Dermis blood vessel endothelial cell (primary cell): Measurements from ENCODE around the gene IVD. TPM values are rescaled to one million over a fixed set of nuclear protein-coding genes. Genes with fewer than 3 reads are reported as not detected.

Experiments
- DNase-seq: peaks from one replicate; pipeline ENCODE4 v3.0.0; 2010
- total RNA-seq: library from RNA; depleted of rRNA; stranded (reverse); fragments of >200 nt; gene quantifications from 2 replicates; pipeline ENCODE4 v1.2.3, GENCODE V29; 2014

The IVD gene
- total RNA-seq, 1 donor from 2014 or later: 45.4 TPM

DNA sequence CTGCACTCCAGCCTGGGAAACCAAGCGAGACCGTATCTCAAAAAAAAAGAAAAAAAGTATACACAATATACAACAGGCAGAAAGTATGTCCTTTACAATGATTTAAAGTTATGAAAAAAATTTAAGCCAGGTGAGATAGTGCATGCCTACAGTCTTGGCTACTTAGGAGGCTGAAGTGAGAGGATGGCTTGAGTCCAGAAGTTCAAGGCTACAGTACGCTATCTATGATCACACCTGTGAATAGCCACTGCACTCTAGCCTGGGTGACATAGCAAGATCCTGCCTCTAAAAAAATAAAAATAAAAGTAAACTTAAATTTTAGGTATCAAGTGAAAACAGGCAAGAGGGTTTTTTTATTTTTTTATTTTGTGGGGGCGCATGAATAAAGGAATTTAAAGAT lies 26.2 kb upstream of the IVD start:
- no peak for DNase-seq

DNA sequence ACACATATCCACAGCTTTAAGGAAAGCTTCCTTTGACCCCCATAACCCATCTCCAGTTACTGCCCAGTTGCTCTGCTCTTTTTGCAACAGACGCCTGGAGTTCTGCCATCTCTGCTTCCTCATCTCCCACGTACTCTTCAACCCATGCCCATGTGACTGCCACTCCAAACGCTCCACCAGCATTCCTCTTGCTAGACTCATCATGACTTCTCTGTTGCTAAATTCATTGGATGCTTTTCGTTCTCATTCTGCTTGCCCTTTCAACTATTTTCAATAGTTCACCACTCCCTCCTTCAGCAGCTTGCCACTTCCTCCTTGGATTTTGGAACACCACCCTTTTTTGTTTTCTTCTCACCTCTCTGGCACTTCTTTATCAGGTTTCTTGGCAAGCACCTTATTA lies 25.7 kb upstream of the IVD start:
- peak; percentile 77 for DNase-seq

DNA sequence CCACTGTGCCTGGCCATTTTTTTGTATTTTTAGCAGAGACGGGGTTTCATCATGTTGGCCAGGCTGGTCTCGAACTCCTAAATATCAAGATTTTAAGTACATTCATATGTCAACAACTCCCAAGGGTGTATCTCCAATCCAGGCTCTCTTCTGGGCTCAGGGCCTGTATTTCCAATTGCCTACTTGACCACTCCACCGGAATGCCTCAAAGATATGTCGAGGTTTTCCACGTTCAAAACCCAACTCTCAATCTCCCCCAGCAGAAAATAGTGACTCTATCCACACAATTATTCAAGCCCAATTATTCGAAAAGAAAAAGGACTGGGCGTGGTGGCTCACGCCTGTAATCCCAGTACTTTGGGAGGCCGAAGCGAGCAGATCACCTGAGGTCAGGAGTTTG lies 25.0 kb upstream of the IVD start:
- DNase-seq: no peak

DNA sequence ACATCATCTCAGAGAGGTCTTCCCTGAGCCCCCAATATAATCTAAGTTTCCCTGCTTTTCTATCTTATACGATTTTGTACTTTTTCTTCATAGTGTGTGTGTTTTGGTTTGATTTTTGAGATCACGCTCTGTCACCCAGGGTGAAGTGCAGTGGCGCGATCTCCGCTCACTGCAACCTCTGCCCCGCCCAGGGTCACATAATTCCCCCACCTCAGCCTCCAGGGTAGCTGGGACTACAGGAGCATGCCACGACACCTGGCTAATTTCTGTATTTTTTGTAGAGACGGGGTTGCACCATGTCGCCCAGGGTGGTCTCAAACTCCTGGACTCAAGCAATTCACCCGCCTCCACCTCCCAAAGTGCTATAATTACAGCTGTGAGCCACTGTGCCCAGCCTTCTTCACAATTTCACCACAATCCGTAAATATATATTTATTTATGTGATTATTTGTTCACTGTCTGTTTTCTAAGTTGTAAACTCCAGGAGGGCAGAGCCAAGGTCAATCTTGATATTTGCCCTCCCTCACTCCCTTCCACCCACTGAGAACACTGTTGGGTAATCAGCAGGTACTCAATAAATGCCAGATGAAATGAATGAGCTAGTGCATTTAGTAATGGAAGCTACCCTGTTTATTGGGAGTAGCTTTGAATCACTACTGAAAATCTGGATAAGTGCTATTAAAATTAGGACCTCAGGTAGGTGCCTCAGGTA lies 23.6 kb upstream of the IVD start:
- DNase-seq: no peak

DNA sequence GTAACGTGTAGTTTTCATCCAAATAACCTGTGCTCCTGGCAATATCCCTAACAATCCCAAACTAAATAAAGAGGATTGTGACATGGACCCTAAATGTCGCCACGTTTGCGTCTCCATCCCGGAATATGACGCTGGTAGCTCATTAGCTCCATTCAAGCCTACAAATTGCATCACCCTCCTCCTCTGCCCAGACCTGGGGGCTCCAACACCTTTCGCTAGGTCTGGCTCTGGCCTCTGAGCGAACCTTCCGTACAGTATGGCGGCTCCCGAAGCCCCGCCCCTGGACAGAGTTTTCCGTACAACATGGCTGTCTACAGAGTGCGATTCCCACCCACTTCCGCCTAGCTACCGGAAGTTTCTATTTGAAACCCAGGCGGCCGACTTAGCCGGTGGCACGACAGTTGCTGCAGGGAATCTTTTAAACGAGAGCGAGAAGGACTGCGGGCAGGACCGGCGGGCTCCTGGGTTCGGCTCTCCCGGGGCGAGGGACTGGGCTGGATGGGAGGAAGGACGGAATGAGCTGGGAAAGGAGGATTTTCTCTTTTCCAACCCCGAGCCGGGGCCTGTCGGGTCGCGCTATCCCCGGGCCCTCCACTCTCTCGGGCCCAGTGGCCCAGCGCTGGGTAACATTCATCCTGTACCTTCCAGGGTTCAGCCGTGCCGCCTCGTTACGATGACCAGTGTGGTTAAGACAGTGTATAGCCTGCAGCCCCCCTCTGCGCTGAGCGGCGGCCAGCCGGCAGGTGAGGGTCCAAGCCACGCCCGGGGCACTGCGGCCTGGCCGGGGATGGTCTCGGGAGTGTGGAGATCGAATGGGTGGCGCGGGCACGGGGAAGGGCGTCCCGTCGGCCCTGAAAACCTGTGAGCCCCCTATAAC lies 22.8 kb upstream of the IVD start, which contains the start of gene KNSTRN:
Gene KNSTRN, plus strand, starts transcription at position 142 of the 877 bp plus-strand sequence. Its CDS starts 115 bp downstream, at position 257.
- peak; percentile 94 for DNase-seq

DNA sequence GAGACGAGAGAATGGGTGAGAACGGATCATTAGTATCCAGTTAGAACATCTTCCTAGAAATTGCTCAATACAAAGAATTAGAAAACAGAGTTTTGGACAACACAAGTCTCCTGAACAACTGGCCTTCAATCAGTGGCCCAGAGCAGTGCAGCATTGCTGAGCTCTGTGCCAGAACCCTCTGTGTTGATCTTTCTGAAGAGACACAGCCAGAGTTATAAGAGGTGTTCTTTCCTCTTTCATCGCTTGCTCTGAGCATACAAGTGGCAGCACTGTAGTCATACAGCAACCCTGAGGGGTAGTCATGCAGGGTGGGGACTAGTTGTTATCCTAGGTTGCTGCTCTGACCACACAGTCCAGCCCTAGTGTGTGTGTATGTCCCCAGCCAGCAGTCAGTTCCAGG lies 19.1 kb upstream of the IVD start:
- DNase-seq: no peak

DNA sequence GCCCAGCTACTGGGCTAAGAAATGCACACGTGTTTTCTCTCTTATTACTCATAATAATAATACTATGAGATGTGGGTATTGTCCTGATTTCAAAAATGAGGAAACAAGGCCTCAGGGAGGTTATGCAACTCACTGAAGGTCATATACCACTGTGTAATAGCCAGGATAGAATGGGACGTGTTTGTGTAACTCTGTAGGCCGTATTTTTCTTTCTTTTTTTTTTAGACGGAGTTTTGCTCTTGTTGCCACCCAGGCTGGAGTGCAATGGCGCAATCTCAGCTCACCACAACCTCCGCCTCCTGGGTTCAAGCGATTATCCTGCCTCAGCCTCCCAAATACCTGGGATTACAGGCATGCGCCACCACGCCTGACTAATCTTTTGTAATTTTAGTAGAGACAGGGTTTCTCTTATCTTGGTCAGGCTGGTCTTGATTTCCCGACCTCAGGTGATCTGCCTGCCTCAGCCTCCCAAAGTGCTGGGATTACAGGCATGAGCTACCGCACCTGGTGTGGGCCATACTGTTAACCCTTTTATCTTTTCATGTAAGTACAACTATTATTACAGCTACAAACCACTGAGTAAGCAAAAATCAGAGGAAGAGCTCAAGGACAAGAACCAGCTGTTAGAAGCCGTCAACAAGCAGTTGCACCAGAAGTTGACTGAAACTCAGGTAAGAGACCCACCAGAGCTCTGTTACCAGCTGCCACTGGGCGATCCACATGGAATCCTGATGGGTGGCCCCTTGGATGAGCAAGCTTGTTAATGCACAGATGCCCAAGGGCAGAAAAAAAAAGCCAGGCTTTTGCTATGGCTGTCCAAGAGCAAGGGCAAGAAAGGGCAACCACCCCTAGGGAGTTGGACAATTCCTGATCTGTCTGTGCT lies 16.4 kb upstream of the IVD start:
- no peak for DNase-seq

DNA sequence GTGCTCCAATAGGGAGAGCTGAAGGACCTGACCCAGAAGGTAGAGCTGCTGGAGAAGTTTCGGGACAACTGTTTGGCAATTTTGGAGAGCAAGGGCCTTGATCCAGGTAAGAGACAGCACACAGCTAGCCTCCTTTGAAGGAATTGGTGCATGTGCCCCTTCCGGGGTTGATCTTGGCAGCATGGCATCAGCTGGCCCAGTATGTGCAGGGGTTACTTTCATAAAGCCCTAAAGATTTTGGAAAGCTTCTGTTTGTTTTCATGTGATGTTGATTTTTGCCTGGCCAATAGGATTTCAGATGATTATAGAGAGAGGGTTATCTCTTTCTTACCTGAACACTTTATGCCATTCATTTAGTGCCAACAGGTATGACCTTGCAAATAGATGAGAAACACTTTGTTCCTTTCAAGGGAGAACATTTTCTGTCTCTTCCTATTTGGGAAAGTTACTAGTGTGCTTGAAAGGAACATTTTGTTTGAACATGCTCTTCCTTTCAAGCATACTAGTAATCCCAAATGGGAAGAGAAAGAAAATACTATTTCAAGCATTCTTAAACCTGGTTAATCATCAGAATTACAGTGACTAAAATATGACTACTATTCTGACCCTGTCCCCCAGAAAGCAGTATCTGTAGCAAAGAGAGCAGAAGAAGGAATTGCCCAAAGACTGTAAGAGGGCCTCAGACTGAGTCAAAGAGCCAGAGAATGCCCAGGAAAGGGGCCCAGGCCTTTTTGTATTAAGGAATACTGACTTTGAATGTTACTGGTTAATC lies 15.6 kb upstream of the IVD start:
- DNase-seq: no peak

DNA sequence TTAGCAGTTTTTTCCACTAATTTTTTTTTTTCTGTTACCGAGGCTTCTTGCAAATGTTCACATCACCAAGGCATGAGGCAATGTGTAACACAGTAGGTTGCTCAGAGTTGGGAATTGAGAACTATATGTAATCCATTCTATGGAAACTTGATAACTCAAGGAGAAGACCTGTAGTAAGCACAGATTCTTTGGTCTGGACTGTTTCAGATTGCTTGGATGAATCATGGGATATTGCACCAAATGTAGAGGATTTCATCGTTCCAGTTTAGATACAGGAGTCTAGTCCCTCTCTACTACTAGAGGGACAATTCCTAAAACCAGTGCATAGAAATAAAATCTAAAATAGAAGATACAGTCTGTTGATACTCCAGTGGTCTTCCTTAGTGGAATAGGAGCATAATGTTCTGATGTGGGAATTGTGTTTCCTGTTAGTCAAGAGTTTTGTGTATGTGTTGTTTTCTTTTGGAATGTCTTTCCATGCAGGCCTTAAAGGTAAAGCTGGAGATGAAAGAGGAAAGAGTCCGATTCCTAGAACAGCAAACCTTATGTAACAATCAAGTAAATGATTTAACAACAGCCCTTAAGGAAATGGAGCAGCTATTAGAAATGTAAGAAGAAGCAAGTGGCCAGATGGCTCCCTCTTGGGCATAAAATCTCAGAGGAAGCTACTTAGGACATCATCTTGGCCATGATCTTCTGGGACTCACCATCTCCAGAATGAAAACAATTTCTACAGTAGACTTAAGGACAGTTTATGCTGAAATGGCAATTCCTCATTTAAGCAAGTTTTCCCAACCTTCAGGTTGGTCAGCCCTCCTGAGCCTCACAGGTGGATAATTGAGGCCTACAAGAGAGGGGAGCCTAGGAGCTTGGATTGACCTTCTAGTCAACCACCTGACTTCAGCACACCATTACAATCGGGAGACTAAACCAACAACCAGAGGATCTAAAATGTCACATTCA lies 12.3 kb upstream of the IVD start:
- DNase-seq: no peak

DNA sequence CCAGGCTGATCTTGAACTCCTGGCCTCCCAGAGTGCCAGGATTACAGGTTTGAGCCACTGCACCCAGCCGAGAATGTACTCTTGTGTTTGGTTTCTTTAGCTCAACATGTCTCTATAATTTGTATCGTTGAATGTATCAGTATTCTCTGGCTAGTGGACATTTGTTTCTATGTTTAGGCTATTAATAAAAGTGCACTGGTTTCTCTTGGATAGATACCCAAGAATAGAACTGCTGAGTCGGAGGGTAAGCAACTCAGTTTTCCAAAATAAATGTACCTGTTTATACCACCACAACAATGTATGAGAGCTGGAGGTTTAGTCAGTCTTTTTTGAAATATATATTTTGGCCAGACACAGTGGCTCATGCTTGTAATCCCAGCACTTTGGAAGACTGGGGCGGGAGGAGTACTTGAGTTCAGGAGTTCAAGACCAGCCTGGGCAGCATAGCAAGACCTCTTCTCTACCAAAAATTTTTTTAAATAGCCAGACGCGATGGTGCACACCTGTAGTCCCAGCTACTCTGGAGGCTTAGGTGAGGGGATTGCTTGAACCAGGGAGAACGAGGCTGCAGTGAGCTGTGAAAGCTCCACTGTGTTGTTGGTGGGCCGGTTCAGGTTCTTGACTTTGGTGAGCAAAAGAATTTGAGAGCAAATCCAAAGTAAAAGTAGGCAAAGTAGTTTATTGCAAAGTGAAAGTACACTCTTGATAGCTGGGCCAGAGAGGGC lies 7.7 kb upstream of the IVD start:
- no peak for DNase-seq

DNA sequence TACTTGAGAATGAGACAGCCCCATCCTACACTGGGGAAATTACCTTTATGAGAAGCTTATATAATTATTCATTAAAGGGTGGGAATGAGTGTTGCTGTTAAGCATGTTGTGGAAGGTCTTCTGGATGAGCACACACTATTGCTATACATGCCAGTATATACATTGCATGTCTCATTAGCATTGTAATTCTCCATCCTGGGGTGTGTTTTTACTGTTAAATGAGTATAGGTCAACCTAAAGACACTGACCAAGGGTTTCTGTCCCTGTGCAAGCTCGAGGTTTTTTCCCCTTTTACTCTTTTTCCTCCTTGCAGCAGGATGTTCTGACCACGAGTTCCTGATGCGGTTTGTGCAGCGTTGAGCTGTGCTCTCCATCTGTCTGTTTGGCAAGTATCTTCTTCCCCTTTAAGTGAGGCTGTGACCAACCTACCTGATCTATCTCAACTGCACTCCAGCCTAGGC lies 7.2 kb upstream of the IVD start:
- no peak for DNase-seq

DNA sequence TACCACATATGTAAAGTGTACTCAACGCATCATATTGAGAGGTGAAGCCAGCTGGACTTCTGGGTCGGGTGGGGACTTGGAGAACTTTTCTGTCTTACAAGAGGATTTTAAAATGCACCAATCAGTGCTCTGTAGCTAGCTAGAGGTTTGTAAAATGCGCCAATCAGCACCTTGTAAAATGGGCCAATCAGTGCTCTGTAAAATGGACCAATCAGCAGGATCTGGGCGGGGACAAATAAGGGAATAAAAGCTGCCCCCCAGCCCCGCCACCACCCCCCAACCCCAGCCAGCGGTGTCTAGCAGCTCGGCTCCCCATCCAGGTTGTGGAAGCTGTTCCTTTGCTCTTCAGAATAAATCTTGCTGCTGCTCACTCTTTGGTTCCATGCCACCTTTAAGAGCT lies 6.2 kb upstream of the IVD start:
- no peak for DNase-seq

DNA sequence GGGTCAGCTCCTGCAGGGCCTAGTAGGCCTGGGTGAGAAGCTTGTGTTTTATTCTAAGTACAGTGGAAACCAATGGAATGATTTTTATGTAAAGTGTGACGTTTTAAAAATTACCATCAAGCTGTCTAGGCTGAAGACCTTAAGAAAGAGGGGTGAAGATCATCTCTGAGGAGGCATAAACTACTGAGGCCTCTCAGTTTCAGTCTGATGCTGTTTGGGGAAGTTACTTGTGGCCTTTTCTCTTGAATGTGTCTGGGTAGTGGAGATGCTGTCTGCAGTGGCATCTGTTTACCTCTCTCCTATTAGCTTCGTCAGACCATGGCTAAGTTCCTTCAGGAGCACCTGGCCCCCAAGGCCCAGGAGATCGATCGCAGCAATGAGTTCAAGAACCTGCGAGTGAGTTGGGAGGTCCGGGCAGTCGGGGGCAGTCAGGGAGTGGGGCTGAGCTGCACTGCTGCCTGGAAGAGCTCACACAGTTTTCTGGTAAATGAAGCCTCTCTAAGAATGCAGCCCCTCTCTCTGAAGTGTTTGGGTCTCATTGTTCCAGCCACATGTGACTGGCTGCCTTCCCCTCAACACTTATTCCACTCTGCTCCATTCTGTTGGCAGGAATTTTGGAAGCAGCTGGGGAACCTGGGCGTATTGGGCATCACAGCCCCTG lies 1.9 kb downstream of the IVD start:
- DNase-seq: no peak

DNA sequence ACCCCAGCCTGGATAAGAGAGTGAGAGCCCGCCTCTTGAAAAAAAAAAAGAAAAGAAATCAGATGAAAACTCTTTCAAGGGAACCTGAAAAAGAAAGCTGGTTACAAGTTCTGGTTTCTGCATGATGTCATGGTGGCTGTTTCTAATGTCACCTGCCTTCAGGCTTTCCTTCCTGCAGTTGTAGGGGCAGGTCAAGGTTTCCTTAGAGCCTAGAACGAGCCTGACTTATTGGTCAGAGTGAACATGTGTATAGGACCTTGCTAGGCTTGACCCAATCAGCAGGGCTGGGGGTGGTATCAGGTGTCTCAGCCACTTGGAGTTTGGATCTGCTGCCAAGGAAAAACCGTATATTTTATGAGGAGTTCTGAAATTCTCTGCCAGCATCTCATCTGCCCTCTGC lies 3.8 kb downstream of the IVD start:
- no peak for DNase-seq

DNA sequence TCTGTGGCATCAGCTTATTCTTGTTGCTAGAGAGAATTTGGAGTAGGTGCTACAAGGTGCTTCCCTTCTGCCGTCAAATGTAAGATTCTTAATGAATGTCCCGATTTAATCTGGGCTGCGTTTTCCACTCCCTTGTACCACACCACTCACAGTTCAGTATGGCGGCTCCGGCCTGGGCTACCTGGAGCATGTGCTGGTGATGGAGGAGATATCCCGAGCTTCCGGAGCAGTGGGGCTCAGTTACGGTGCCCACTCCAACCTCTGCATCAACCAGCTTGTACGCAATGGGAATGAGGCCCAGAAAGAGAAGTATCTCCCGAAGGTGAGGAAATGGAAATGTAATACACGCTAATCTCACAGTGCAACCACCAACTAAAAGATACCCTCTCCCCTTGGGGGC lies 4.9 kb downstream of the IVD start:
- no peak for DNase-seq

DNA sequence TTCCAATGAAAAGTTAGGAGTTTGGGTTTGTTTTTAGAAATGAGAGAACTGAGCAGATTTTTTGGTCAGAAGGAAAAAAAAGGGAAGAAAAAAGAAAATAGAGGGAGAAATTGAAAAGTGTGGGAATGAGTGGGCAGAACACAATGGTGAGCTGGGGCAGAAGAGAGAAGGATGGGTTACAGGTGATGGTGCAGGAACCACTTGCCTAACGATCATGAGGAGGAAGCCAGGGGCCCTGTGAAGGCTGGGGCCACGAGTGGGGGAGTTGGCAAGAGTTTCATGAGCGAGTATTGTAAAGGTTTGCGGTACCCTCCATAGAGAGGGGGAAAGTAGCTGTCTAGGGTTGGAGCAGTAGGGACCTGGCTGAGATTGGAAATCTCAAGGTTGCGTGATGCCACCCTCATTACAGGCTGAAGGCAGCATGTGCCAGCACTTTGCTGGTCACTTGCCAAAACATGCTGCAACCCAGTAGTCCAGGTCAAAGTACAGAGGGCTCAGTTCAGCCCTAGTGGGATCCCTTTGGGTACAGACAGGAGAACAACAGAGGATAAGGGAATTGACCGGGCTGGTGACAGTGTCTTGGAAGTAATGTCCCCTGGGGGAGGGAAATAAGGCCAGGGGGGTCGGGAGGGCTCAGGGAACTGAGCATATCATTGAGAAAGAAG lies 6.6 kb downstream of the IVD start:
- no peak for DNase-seq

DNA sequence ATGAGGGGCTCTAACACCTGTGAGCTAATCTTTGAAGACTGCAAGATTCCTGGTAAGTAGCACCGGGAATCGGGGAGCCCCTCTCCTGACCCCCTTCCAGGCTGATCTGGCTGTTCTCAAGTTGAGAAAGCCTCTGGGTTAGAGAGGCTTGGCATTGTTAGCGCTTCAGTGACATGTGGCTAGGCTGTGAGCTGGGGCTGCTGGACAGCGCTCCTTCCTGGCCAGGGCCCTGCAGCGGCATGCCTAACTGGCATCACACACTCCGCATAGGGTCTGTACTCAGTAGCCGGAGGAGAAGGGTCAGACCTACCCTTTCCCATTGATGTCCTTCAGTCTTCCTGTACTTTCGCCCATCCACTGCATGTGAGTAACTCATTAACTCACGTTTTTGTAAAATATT lies 7.4 kb downstream of the IVD start:
- DNase-seq: no peak

DNA sequence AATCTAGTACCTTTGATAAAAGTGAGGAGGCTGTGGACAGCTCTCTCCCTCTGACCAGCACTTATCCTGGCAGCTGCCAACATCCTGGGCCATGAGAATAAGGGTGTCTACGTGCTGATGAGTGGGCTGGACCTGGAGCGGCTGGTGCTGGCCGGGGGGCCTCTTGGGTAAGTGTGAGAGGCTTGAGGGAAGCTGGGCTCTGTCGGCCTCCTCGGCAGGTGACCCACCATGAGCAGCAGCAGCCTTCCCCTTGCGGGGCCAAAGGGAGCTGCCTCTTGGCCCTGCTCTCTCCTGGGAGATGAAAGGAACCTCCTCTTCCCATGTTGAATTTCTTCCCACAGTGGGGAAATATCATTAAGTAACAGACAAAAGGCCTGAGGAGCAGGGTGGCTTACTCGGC lies 9.2 kb downstream of the IVD start:
- DNase-seq: no peak

DNA sequence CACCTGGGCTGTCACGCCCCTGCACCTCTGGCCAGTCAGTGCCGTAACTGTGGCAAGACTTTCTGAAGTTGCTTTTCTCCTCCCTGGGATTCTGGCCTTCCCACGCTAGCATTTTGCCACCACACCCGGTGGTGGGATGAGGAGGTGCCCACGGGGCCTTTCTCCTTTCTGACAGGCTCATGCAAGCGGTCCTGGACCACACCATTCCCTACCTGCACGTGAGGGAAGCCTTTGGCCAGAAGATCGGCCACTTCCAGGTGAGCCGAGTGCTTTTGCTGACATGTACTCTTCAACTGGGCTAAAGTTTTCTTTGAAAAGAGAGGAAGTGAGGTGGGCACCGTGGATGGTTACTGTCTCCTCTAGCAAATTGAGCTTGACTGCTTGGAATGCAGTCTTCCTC lies 9.6 kb downstream of the IVD start:
- no peak for DNase-seq
